BLaER1 (cell line): ENCODE measurements around the gene KIN.

Experiments
- H3K27ac ChIP-seq: shearing (Covaris generic); formaldehyde crosslinking; 2 replicates; pipeline ENCODE4 v1.8.1; 2022
- H3K27me3 ChIP-seq: shearing (Covaris generic); formaldehyde crosslinking; 2 replicates; pipeline ENCODE4 v1.8.1; 2022
- H3K36me3 ChIP-seq: shearing (Covaris generic); formaldehyde crosslinking; 2 replicates; pipeline ENCODE4 v1.8.1; 2022
- H3K4me1 ChIP-seq: shearing (Covaris generic); formaldehyde crosslinking; 2 replicates; pipeline ENCODE4 v1.8.1; 2022
- H3K4me2 ChIP-seq: shearing (Covaris generic); formaldehyde crosslinking; 2 replicates; pipeline ENCODE4 v1.8.1; 2022
- H3K4me3 ChIP-seq: shearing (Covaris generic); formaldehyde crosslinking; 2 replicates; pipeline ENCODE4 v1.8.1; 2022
- H3K9ac ChIP-seq: shearing (Covaris generic); formaldehyde crosslinking; 2 replicates; pipeline ENCODE4 v1.8.1; 2022
- H3K9me3 ChIP-seq: shearing (Covaris generic); formaldehyde crosslinking; 2 replicates; pipeline ENCODE4 v1.8.1; 2022
- H4K20me1 ChIP-seq: shearing (Covaris generic); formaldehyde crosslinking; 2 replicates; pipeline ENCODE4 v1.8.1; 2022
- Cebpa-rat ChIP-seq: shearing (Covaris generic); IDR thresholded peaks from 2 replicates; pipeline ENCODE4 v1.8.1; 2022

KIN gene, protein sequence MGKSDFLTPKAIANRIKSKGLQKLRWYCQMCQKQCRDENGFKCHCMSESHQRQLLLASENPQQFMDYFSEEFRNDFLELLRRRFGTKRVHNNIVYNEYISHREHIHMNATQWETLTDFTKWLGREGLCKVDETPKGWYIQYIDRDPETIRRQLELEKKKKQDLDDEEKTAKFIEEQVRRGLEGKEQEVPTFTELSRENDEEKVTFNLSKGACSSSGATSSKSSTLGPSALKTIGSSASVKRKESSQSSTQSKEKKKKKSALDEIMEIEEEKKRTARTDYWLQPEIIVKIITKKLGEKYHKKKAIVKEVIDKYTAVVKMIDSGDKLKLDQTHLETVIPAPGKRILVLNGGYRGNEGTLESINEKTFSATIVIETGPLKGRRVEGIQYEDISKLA

DNA sequence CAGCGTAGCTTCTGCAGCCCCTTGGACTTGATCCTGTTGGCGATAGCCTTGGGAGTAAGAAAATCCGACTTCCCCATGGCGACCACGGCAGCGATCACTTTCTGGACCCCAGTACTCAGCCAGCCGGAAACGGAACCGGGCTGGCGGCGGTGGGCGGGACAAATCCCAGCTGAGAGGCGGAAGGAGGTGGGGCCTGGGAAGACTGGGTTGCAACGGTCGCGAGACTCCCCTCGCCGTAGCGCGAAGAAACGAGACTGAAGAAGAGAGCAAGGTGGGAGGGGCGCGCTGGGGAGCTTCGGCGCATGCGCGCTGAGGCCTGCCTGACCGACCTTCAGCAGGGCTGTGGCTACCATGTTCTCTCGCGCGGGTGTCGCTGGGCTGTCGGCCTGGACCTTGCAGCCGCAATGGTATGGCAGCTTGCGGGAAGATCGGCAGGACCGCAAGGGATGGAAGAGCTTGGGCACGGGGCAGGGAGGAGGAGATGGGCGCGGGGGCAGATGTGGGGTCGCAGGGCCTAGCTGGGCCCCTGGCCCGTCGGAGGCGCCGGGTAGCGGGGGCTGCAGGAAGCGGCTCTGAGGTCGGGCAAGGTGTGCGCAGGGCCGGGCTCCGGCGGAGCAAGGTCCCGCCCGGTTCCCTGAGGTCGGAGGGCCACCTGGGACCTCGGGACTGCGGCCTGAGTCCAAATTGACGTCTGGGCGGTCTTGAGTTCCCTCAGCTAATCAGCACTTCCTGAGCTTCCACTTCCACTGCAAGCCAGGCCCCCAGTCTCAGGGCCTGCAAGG is at the start of gene KIN, which contains the start of gene ATP5F1C:
Gene KIN (minus strand): TSS at position 137 of the 782 bp plus-strand sequence. CDS start 60 bp downstream, at position 77.
Gene ATP5F1C (plus strand): TSS at position 321 of the 782 bp plus-strand sequence. CDS start 31 bp downstream, at position 352.
- Histone ChIP-seq H3K4me2 (peak within 1 kb of the TSS; percentile 95), H4K20me1 (peaks cover 96% of the 10 kb centered on the region), H3K4me3 (peak within 1 kb of the TSS; percentile 98), H3K9ac (peak within 1 kb of the TSS; percentile 98), H3K9me3 (no peaks in the 10 kb centered on the region), H3K27me3 (no peaks in the 10 kb centered on the region), H3K36me3 (peaks cover 41% of the 10 kb centered on the region), H3K4me1 (peaks cover 51% of the 10 kb centered on the region), H3K27ac (peak within 1 kb of the TSS; percentile 96)
- TF ChIP-seq Cebpa-rat = no peak

DNA sequence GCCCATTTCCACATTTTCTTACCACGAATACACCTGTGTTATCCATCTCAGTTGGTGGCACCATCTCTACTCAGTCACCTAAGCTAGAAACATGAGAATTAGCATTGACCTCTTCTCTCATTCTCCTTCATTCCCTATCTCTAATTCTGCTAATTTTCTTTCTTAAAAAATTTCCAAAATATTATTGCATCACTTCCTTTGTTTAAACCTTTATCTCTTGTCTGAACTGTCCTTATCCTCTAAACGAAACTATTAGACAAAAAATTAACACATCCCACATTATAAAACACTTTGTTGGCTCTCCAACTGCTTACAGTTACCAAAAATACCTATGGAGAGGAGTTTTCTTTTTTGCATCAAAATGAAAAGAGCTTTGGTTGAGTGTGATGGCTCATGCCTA is 48.8 kb upstream of the KIN start:
- H3K36me3 ChIP-seq = peaks cover 56% of the 10 kb centered on the region
- TF ChIP-seq Cebpa-rat = no peak
- H3K27me3 ChIP-seq = no peaks in the 10 kb centered on the region
- no peak overlapping the region for H3K4me2 ChIP-seq
- no peak overlapping the region for H3K27ac ChIP-seq
- peaks cover 29% of the 10 kb centered on the region for H4K20me1 ChIP-seq
- H3K9me3 ChIP-seq = no peaks in the 10 kb centered on the region
- H3K9ac ChIP-seq = no peak overlapping the region
- H3K4me3 ChIP-seq = no peak overlapping the region
- H3K4me1 ChIP-seq = no peaks in the 10 kb centered on the region

DNA sequence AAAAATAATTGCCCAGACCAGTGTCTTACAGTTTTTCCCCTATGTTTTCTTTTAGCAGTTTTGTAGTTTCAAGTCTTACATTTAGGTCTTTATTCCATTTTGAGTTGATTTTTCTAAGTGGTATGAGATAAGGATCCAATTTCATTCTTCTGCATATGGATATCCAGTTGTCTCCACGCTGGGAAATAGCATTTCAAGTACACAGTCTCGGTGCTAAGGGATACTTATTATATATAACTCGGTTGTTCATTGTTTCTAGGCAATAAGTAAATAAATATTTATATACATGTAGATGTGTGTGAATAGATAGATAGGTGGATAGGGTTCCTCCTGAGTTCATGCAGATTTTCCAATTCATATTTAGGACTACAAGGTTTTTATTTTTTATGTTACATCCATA is 46.5 kb upstream of the KIN start:
- H3K4me3 ChIP-seq = no peak overlapping the region
- H3K9me3 ChIP-seq = no peaks in the 10 kb centered on the region
- no peak for TF ChIP-seq Cebpa-rat
- no peak overlapping the region for H3K4me2 ChIP-seq
- no peaks in the 10 kb centered on the region for H3K4me1 ChIP-seq
- no peak overlapping the region for H3K9ac ChIP-seq
- no peaks in the 10 kb centered on the region for H3K27me3 ChIP-seq
- H4K20me1 ChIP-seq = peaks cover 37% of the 10 kb centered on the region
- H3K36me3 ChIP-seq = peaks cover 65% of the 10 kb centered on the region
- no peak overlapping the region for H3K27ac ChIP-seq

DNA sequence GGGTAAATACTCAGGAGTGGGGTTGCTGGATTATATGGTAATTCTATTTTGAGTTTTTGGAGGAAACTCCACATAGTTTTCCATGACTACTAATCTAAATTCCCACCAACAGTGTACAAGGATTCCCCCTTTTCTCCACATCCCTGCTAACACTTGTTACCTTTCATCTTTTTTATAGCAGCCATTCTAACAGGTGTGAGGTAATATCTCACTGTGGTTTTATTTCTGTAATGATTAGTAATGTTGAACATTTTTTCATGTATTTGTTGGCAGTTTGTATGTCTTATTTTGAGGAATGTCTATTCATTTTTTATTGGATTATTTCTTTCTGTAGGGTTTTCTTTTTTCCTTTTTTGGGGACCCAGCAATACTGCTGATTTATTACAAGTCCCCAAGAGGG is 45.4 kb upstream of the KIN start:
- TF ChIP-seq Cebpa-rat = no peak
- Histone ChIP-seq H3K4me2 (no peak overlapping the region), H3K36me3 (peaks cover 65% of the 10 kb centered on the region), H3K4me3 (no peak overlapping the region), H3K27me3 (no peaks in the 10 kb centered on the region), H3K27ac (no peak overlapping the region), H3K9ac (no peak overlapping the region), H4K20me1 (peaks cover 41% of the 10 kb centered on the region), H3K9me3 (no peaks in the 10 kb centered on the region), H3K4me1 (no peaks in the 10 kb centered on the region)

DNA sequence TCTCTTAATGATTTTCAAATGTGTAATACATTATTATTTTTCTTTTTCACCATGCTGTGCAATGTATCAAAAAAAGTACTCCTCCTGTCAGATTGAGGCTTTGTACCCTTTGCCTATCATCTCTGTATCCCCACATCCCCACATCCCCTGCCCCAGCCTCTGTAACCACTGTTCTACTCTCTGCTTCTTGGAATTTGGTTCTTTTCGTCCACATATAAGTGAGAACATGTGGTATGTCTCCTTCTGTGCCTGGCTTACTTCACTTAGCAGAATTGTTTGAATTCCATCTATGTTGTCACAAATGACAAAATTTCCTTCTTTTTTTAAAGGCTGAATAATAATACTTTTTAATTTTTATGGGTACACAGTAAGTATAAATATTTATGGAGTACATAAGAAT is 44.3 kb upstream of the KIN start:
- no peak for TF ChIP-seq Cebpa-rat

DNA sequence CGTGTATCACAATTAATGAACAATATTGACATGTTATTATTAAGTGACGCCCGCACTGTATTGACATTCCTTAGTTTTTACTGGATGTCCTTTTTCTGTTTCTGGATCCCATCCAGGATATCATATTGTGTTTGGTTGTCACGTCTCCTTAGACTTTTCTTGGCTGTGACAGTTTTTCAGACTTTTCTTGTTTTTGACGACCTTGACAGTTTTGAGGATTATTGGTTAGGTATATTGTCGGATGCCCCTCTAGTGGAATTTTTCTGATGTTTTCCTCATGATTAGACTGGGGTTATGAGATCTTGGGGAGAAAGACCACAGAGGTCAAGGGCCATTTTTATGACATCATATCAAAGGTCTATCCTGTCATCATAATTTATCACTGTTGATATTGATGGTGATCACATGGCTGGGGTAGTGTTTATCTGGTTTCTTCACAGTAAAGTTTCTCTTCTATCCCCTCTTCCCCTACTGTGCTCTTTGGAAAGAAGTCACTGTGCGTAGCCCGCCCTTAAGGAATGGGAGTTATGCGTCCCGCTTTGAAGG is 41.6 kb upstream of the KIN start:
- H3K4me2 ChIP-seq = no peak overlapping the region
- H3K4me3 ChIP-seq = no peak overlapping the region
- TF ChIP-seq Cebpa-rat = no peak
- no peaks in the 10 kb centered on the region for H3K9me3 ChIP-seq
- peaks cover 69% of the 10 kb centered on the region for H3K36me3 ChIP-seq
- no peak overlapping the region for H3K9ac ChIP-seq
- H3K27ac ChIP-seq = no peak overlapping the region
- H3K27me3 ChIP-seq = no peaks in the 10 kb centered on the region
- H4K20me1 ChIP-seq = peaks cover 34% of the 10 kb centered on the region
- no peaks in the 10 kb centered on the region for H3K4me1 ChIP-seq

More for the DNA sequence above, 44.3 kb upstream of the KIN start:
- Histone ChIP-seq H3K27me3 (no peaks in the 10 kb centered on the region), H3K27ac (no peak overlapping the region), H3K4me3 (no peak overlapping the region), H3K4me1 (no peaks in the 10 kb centered on the region), H3K9ac (no peak overlapping the region), H3K4me2 (no peak overlapping the region), H4K20me1 (peaks cover 46% of the 10 kb centered on the region), H3K9me3 (no peaks in the 10 kb centered on the region), H3K36me3 (peaks cover 68% of the 10 kb centered on the region)

DNA sequence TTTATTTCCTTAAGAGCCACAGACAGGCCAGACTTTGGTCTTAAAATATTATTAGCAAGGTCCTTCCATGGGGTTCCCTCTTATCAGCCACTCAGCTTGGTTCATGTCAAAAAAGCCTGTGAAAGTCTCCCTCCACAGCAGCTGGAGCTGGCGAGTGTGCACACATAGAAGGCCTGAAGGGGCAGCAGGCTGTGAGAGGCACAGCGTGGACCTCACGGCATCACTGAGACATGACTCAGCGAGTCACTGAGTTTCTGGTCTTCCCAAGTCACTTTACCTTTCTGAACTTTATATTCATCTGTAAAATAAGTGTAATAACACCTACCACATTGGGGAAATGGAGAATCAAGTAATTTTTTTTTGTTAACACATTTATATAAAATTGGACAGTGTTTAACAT is 39.2 kb upstream of the KIN start:
- no peak overlapping the region for H3K4me2 ChIP-seq
- no peak overlapping the region for H3K27ac ChIP-seq

DNA sequence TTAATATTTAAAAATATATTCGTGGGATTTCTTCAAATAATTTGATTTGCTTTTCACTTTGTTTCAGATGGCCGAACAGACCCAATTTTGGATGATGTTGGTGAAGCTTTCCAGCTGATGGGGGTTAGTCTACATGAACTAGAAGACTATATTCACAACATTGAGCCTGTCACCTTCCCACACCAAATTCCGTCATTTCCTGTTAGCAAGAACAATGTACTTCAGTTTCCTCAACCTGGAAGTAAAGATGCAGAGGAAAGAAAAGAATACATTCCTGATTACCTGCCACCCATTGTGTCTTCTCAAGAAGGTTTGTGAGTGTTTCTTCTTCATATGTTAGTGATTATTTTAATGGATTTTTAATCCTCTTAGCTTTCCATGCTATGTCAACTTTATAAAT is 36.5 kb upstream of the KIN start:
- Histone ChIP-seq H3K4me3 (no peak overlapping the region), H3K9me3 (no peaks in the 10 kb centered on the region), H3K27me3 (no peaks in the 10 kb centered on the region), H4K20me1 (peaks cover 30% of the 10 kb centered on the region), H3K9ac (no peak overlapping the region), H3K4me2 (no peak overlapping the region), H3K36me3 (peaks cover 72% of the 10 kb centered on the region), H3K27ac (no peak overlapping the region), H3K4me1 (peaks cover 14% of the 10 kb centered on the region)
- no peak for TF ChIP-seq Cebpa-rat

More for the DNA sequence above, 39.2 kb upstream of the KIN start:
- no peak for TF ChIP-seq Cebpa-rat
- no peaks in the 10 kb centered on the region for H3K27me3 ChIP-seq
- H4K20me1 ChIP-seq = peaks cover 16% of the 10 kb centered on the region
- H3K9ac ChIP-seq = 0 out of 2 replicates have a peak overlapping the region, but pooled peaks have one; percentile 16
- no peaks in the 10 kb centered on the region for H3K4me1 ChIP-seq
- no peak overlapping the region for H3K4me3 ChIP-seq
- peaks cover 73% of the 10 kb centered on the region for H3K36me3 ChIP-seq
- no peaks in the 10 kb centered on the region for H3K9me3 ChIP-seq

DNA sequence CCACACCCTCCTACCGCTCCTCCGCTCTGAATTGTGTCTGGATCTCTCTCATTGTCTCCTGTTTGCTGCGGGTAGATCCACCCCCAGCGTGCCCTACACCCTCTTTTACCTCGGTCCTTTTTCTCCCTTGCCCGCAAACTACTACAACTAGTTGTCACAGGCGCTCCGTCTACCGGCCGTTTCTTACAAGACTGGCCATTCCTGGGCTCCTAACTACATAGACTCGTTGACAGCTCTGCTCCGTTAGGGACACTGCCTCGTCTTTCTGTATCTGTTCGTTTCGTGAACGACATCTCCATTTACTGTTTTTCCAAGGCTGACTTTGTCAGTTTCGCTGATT is 31.3 kb upstream of the KIN start:
- peak overlapping the region; percentile 87 for H3K27ac ChIP-seq
- H4K20me1 ChIP-seq = peaks cover 30% of the 10 kb centered on the region
- H3K4me1 ChIP-seq = peaks cover 32% of the 10 kb centered on the region
- TF ChIP-seq Cebpa-rat = no peak
- H3K4me3 ChIP-seq = peak overlapping the region; percentile 96
- no peaks in the 10 kb centered on the region for H3K27me3 ChIP-seq
- peak overlapping the region; percentile 87 for H3K4me2 ChIP-seq
- peaks cover 29% of the 10 kb centered on the region for H3K36me3 ChIP-seq
- peak overlapping the region; percentile 92 for H3K9ac ChIP-seq
- no peaks in the 10 kb centered on the region for H3K9me3 ChIP-seq
